Loucy (cell line): ENCODE results near the gene CSNK1G1.

Source experiments
- H2AFZ ChIP-seq: fragments of 200-600 bp; sonication (generic); 2 replicates; pipeline ENCODE4 v1.6.0; 2016; ENCODE audit warnings: antibody characterized with exemption, mild to moderate bottlenecking, low read length, moderate library complexity
- H3F3A ChIP-seq: fragments of 200-600 bp; 2 replicates; pipeline ENCODE4 v1.6.0; 2016; ENCODE audit warnings: antibody characterized with exemption, low read depth, mild to moderate bottlenecking
- H3K27me3 ChIP-seq: fragments of 200-600 bp; sonication (generic); 2 replicates; pipeline ENCODE4 v1.6.1; 2014; ENCODE audit warnings: low read length, mild to moderate bottlenecking; ENCODE audit not compliant: insufficient read depth, poor library complexity, severe bottlenecking
- H3K36me3 ChIP-seq: fragments of 200-600 bp; sonication (generic); 2 replicates; pipeline ENCODE4 v1.6.1; 2016; ENCODE audit warnings: low read length; ENCODE audit not compliant: insufficient read depth
- H3K4me1 ChIP-seq: fragments of 200-600 bp; sonication (generic); 2 replicates; pipeline ENCODE4 v1.5.1; 2014; ENCODE audit warnings: low read length, mild to moderate bottlenecking; ENCODE audit not compliant: insufficient read depth, poor library complexity, severe bottlenecking
- H3K4me2 ChIP-seq: fragments of 200-600 bp; sonication (generic); 2 replicates; pipeline ENCODE4 v1.6.0; 2014; ENCODE audit warnings: antibody characterized with exemption, low read length, low read depth, mild to moderate bottlenecking; ENCODE audit not compliant: poor library complexity, severe bottlenecking
- H3K4me3 ChIP-seq: fragments of 200-600 bp; sonication (generic); 2 replicates; pipeline ENCODE4 v1.5.1; 2014; ENCODE audit warnings: low read length, mild to moderate bottlenecking, mixed read lengths; ENCODE audit not compliant: poor library complexity, severe bottlenecking
- H3K79me2 ChIP-seq: fragments of 200-600 bp; sonication (generic); 2 replicates; pipeline ENCODE4 v1.6.1; 2014; ENCODE audit warnings: low read length; ENCODE audit not compliant: insufficient read depth
- H3K9ac ChIP-seq: fragments of 200-600 bp; sonication (generic); 2 replicates; pipeline ENCODE4 v1.6.0; 2014; ENCODE audit warnings: mild to moderate bottlenecking, low read depth, low read length, moderate library complexity; ENCODE audit not compliant: poor library complexity, severe bottlenecking
- H3K9me2 ChIP-seq: fragments of 200-600 bp; sonication (generic); replicated peaks from 2 replicates; pipeline ENCODE4 v1.6.1; 2016; ENCODE audit warnings: low read depth, low read length, mixed read lengths
- H3K9me3 ChIP-seq: fragments of 200-600 bp; sonication (generic); 2 replicates; pipeline ENCODE4 v1.6.1; 2014; ENCODE audit warnings: mild to moderate bottlenecking, antibody characterized with exemption, low read length, low read depth; ENCODE audit not compliant: insufficient read depth
- H4K20me1 ChIP-seq: fragments of 200-600 bp; sonication (generic); 2 replicates; pipeline ENCODE4 v1.6.0; 2014; ENCODE audit warnings: antibody characterized with exemption, low read length, mild to moderate bottlenecking; ENCODE audit not compliant: insufficient read depth, poor library complexity, severe bottlenecking
- CTCF ChIP-seq: fragments of 200-600 bp; sonication (generic); conservative IDR thresholded peaks from 2 replicates; pipeline ENCODE4 v1.5.1; 2014; ENCODE audit warnings: mild to moderate bottlenecking, antibody characterized with exemption, low read length
- EZH2phosphoT487 ChIP-seq: fragments of 200-600 bp; IDR thresholded peaks from 2 replicates; pipeline ENCODE4 v1.6.1; 2018; ENCODE audit warnings: antibody characterized with exemption, mild to moderate bottlenecking, moderate library complexity, borderline replicate concordance

CSNK1G1 gene

GRCh38 chr15:64180235-64180824 lies 175.6 kb downstream of the CSNK1G1 start:
- H3K9me2 ChIP-seq: no peaks in the 10 kb centered on the region
- H4K20me1 ChIP-seq: no peaks in the 10 kb centered on the region
- TF ChIP-seq EZH2phosphoT487 (no peak), CTCF (no peak)
- no peaks in the 10 kb centered on the region for H3K9me3 ChIP-seq
- no peaks in the 10 kb centered on the region; the same call in 1 of the 2 replicates for H3F3A ChIP-seq
- H2AFZ ChIP-seq: no peak overlapping the region
- H3K27me3 ChIP-seq: no peaks in the 10 kb centered on the region
- H3K4me3 ChIP-seq: no peak overlapping the region
- H3K9ac ChIP-seq: no peak overlapping the region
- no peaks in the 10 kb centered on the region for H3K4me1 ChIP-seq
- H3K4me2 ChIP-seq: no peak overlapping the region
- peaks cover 70% of the 10 kb centered on the region for H3K36me3 ChIP-seq
- H3K79me2 ChIP-seq: no peaks in the 10 kb centered on the region

- Histone ChIP-seq H3F3A (no peaks in the 10 kb centered on the region; the same call in 1 of the 2 replicates), H3K9ac (no peak overlapping the region), H3K36me3 (peaks cover 16% of the 10 kb centered on the region; the same call in 1 of the 2 replicates), H2AFZ (no peak overlapping the region), H3K27me3 (no peaks in the 10 kb centered on the region), H3K9me2 (no peaks in the 10 kb centered on the region), H3K4me1 (peaks cover 15% of the 10 kb centered on the region), H3K9me3 (no peaks in the 10 kb centered on the region), H4K20me1 (peaks cover 12% of the 10 kb centered on the region), H3K4me3 (no peak overlapping the region), H3K4me2 (no peak overlapping the region), H3K79me2 (peaks cover 15% of the 10 kb centered on the region)
- no peak for TF ChIP-seq EZH2phosphoT487
Observed at GRCh38 chr15:64166102-64166890, 189.7 kb downstream of the CSNK1G1 start.

- no peaks in the 10 kb centered on the region; the same call in 1 of the 2 replicates for H3F3A ChIP-seq
- peaks cover 9% of the 10 kb centered on the region; the same call in 1 of the 2 replicates for H3K36me3 ChIP-seq
- TF ChIP-seq EZH2phosphoT487 (no peak), CTCF (no peak)
- H3K79me2 ChIP-seq: peaks cover 34% of the 10 kb centered on the region
- H3K4me1 ChIP-seq: peaks cover 23% of the 10 kb centered on the region
- no peak overlapping the region for H3K4me3 ChIP-seq
- H3K27me3 ChIP-seq: no peaks in the 10 kb centered on the region
- H3K9me3 ChIP-seq: no peaks in the 10 kb centered on the region
- H3K4me2 ChIP-seq: no peak overlapping the region
- H3K9me2 ChIP-seq: no peaks in the 10 kb centered on the region
- no peak overlapping the region for H2AFZ ChIP-seq
- peaks cover 27% of the 10 kb centered on the region for H4K20me1 ChIP-seq
- H3K9ac ChIP-seq: no peak overlapping the region
Observed at GRCh38 chr15:64164436-64164835, 191.5 kb downstream of the CSNK1G1 start.
